K562 (cell line): ENCODE results near the gene NCAM2. TPM values are rescaled to one million over a fixed set of nuclear protein-coding genes. Genes with fewer than 3 reads are reported as not detected.

ENCODE experiments used
- ATAC-seq: fragments of 200-7000 bp; cut with Tn5 transposase; 3 replicates; pipeline ENCODE4 v1.9.1; 2020; ENCODE audit warnings: moderate library complexity
- BruUV-seq: library from RNA; stranded (reverse); fragments of 400-500 nt; replicated peaks from 2 replicates; lab custom pipeline; 2021; lab: Mats Ljungman, UMichigan
- CTCF ChIA-PET: fragments of 300-600 bp; formaldehyde crosslinking; extraction: SDS; loops from one replicate; lab custom pipeline; 2021; ENCODE audit warnings: low intra/inter-chr PET ratio; lab: Yijun Ruan, JAX
- POLR2A ChIA-PET: fragments of 300-600, 350-650 bp; sonication (Branson Sonifier 250); formaldehyde crosslinking; extraction: SDS; loops from one replicate; lab custom pipeline; 2021; ENCODE audit warnings: antibody characterized with exemption, inconsistent platforms; lab: Yijun Ruan, JAX
- DNase-seq, 4 experiments: peaks; one replicate each; pipeline versions ENCODE4 v3.0.0 to v3.0.0-alpha.2; 2011 to 2018; ENCODE audit warnings: low spot score in 3 of 4, mixed read lengths in 3 of 4; ENCODE audit errors: extremely low read depth in 1 of 4
- FAIRE-seq: peaks from 2 replicates; lab custom pipeline; 2011; peaks lifted over from hg19 to GRCh38; lab: Jason Lieb, UNC
- H2AFZ ChIP-seq: 2 replicates; pipeline ENCODE4 v1.6.0; 2011; ENCODE audit warnings: low read depth, low read length, control low read depth, inconsistent platforms
- H3K27ac ChIP-seq: fragments of 200-600 bp; 3 replicates; pipeline ENCODE4 v1.8.0; 2011; ENCODE audit warnings: low read depth, mild to moderate bottlenecking, control low read depth, inconsistent platforms, low read length, moderate library complexity, mixed read lengths; ENCODE audit errors: extremely low read depth
- H3K27me3 ChIP-seq, 2 experiments: fragments of 300-600 bp in 1 of 2; 2 replicates in 1 of 2; 3 replicates in 1 of 2; pipeline versions ENCODE4 v1.6.0 to v1.8.0; 2011; ENCODE audit warnings: inconsistent platforms in 2 of 2, low read length in 2 of 2, mild to moderate bottlenecking in 1 of 2, mixed read lengths in 1 of 2, moderate library complexity in 1 of 2; ENCODE audit not compliant: control insufficient read depth in 2 of 2, insufficient read depth in 2 of 2
- H3K36me3 ChIP-seq: fragments of 300-600 bp; 3 replicates; pipeline ENCODE4 v1.8.0; 2011; ENCODE audit warnings: mild to moderate bottlenecking, low read length, inconsistent platforms; ENCODE audit not compliant: control insufficient read depth, insufficient read depth
- H3K4me1 ChIP-seq, 2 experiments: fragments of 200-600 bp in 1 of 2; replicated peaks in 1 of 2; 2 replicates in 1 of 2; 3 replicates in 1 of 2; pipeline versions ENCODE4 v1.5.1 to v1.8.0; 2011; ENCODE audit warnings: inconsistent platforms in 2 of 2, low read length in 2 of 2, mild to moderate bottlenecking in 1 of 2, mixed read lengths in 1 of 2, moderate library complexity in 1 of 2; ENCODE audit not compliant: control insufficient read depth in 2 of 2, insufficient read depth in 2 of 2
- H3K4me2 ChIP-seq: 2 replicates; pipeline ENCODE4 v1.6.1; 2011; ENCODE audit warnings: low read length, control low read depth, inconsistent platforms, mixed read lengths; ENCODE audit not compliant: insufficient read depth
- H3K4me3 ChIP-seq: fragments of 200-600 bp; sonication (generic), shearing (Covaris generic); 2 replicates; pipeline ENCODE4 v1.5.1; 2016; ENCODE audit warnings: control low read depth, inconsistent platforms
- H3K79me2 ChIP-seq: fragments of 200-600 bp; 3 replicates; pipeline ENCODE4 v1.8.0; 2011; ENCODE audit warnings: low read length, inconsistent platforms; ENCODE audit not compliant: control insufficient read depth, insufficient read depth
- H3K9ac ChIP-seq, 2 experiments: 2 replicates each; pipeline versions ENCODE4 v1.6.0 to v1.6.1; 2011; ENCODE audit warnings: low read depth in 2 of 2, low read length in 2 of 2, control low read depth in 1 of 2, inconsistent platforms in 1 of 2, mild to moderate bottlenecking in 1 of 2, mixed read lengths in 1 of 2; ENCODE audit not compliant: insufficient read depth in 1 of 2
- H3K9me1 ChIP-seq: one replicate; pipeline ENCODE4 v1.6.0; 2011; ENCODE audit warnings: inconsistent platforms, mild to moderate bottlenecking, low read length, moderate library complexity; ENCODE audit not compliant: control insufficient read depth, insufficient read depth
- H3K9me3 ChIP-seq: replicated peaks from 2 replicates; pipeline ENCODE4 v1.5.1; 2011; ENCODE audit warnings: low read depth, low read length, inconsistent platforms; ENCODE audit not compliant: control insufficient read depth, insufficient read depth
- H4K20me1 ChIP-seq: replicated peaks from 2 replicates; pipeline ENCODE4 v1.6.1; 2011; ENCODE audit warnings: low read length, inconsistent platforms, mixed read lengths; ENCODE audit not compliant: control insufficient read depth, insufficient read depth
- ARID1B ChIP-seq: fragments of 450-650 bp; IDR thresholded peaks from 2 replicates; pipeline ENCODE4 v1.6.1; 2016; ENCODE audit warnings: antibody characterized with exemption, mild to moderate bottlenecking, inconsistent platforms
- ATF3 ChIP-seq, 2 experiments: fragments of 450-650 bp in 1 of 2; sonication (generic) in 1 of 2; formaldehyde crosslinking in 1 of 2; IDR thresholded peaks in 1 of 2; conservative IDR thresholded peaks in 1 of 2; 2 replicates each; pipeline versions ENCODE4 v1.6.1 to v1.8.1; 2016 to 2023; ENCODE audit warnings: mild to moderate bottlenecking in 2 of 2, moderate library complexity in 2 of 2, inconsistent platforms in 1 of 2, missing genetic modification reagents in 1 of 2
- ATF7 ChIP-seq: fragments of 450-650 bp; IDR thresholded peaks from 2 replicates; pipeline ENCODE4 v1.7.1; 2014; ENCODE audit warnings: mild to moderate bottlenecking, moderate library complexity
- CEBPG ChIP-seq, 3 experiments: fragments of 200-800 bp in 1 of 3; sonication (Bioruptor generic) in 1 of 3; sonication (generic) in 1 of 3; formaldehyde crosslinking in 1 of 3; IDR thresholded peaks in 2 of 3; conservative IDR thresholded peaks in 1 of 3; 2 replicates each; pipeline versions ENCODE4 v1.6.1 to v1.8.0; 2016 to 2022; ENCODE audit warnings: missing compliant biosample characterization in 2 of 3, missing genetic modification characterization in 2 of 3, mild to moderate bottlenecking in 1 of 3, missing genetic modification reagents in 1 of 3
- CREB1 ChIP-seq, 2 experiments: sonication (generic) in 1 of 2; formaldehyde crosslinking in 1 of 2; IDR thresholded peaks; 2 replicates each; pipeline versions ENCODE4 v1.6.1 to v1.8.0; 2012 to 2022; ENCODE audit warnings: inconsistent platforms in 1 of 2, mild to moderate bottlenecking in 1 of 2, missing genetic modification reagents in 1 of 2, moderate library complexity in 1 of 2
- CTCF ChIP-seq, 3 experiments: IDR thresholded peaks in 2 of 3; conservative IDR thresholded peaks in 1 of 3; 2 replicates each; pipeline ENCODE4 v1.5.1; 2011 to 2012; ENCODE audit warnings: low read length in 3 of 3, mild to moderate bottlenecking in 3 of 3, control low read depth in 2 of 3, improper control_type of control experiment in 1 of 3, inconsistent platforms in 1 of 3, low read depth in 1 of 3, mixed read lengths in 1 of 3, moderate library complexity in 1 of 3; ENCODE audit not compliant: insufficient read depth in 2 of 3
- FOSL1 ChIP-seq: fragments of 200-800 bp; sonication (Bioruptor generic); conservative IDR thresholded peaks from 2 replicates; pipeline ENCODE4 v1.6.1; 2016; ENCODE audit warnings: missing genetic modification characterization, missing compliant biosample characterization
- KLF13 ChIP-seq: fragments of 450-650 bp; IDR thresholded peaks from 2 replicates; pipeline ENCODE4 v1.6.1; 2016; ENCODE audit warnings: missing genetic modification characterization, low read depth, mild to moderate bottlenecking, missing compliant biosample characterization, moderate library complexity, borderline replicate concordance
- NCOA1 ChIP-seq: fragments of 450-650 bp; IDR thresholded peaks from 2 replicates; pipeline ENCODE4 v1.6.1; 2016; ENCODE audit warnings: low read depth
- SRF ChIP-seq, 2 experiments: fragments of 250-450, 450-650 bp in 1 of 2; sonication (Bioruptor Pico) in 1 of 2; sonication (generic) in 1 of 2; formaldehyde crosslinking; IDR thresholded peaks; 2 replicates each; pipeline versions ENCODE4 v1.5.0 to v1.5.1; 2020 to 2022; ENCODE audit warnings: mild to moderate bottlenecking in 1 of 2, missing genetic modification reagents in 1 of 2
- WGBS: fragments of 100-300 bp; shearing (Covaris generic); methylation state at CpG from one replicate; pipeline ENCODE4 v1.1.6; 2016; ENCODE audit warnings: low coverage, mixed read lengths; ENCODE audit not compliant: insufficient coverage; ENCODE audit errors: missing lambda C conversion rate; 5-methylcytosine and 5-hydroxymethylcytosine counted together
- in situ Hi-C: fragments of 300-500 bp; cut with MboI; formaldehyde crosslinking; loops from 4 replicates; pipeline ENCODE4 v1.15.0; 2018; ENCODE audit warnings: inconsistent platforms, mixed read lengths
- intact Hi-C: fragments of 100-400 bp; cut with micrococcal nuclease; formaldehyde crosslinking; loops from 2 replicates; pipeline ENCODE4 v1.14.2; 2022
- polyA plus RNA-seq, 8 experiments: library from polyadenylated mRNA; depleted of rRNA in 4 of 8; stranded (reverse) in 5 of 8; unstranded in 3 of 8; fragments of >200 nt; fragmentation: Nextera tagmentation in 2 of 8; fragmentation: Illumina TruSeq in 1 of 8; extraction: Ambion mirVana in 2 of 8; extraction: Trizol in 1 of 8; gene quantifications; 2 replicates each; pipeline versions ENCODE4 v1.2.1 to v1.2.3, GENCODE V29; 2011 to 2014; ENCODE audit warnings: inconsistent platforms in 1 of 8, missing spikeins in 1 of 8
- total RNA-seq, 7 experiments: library from RNA; depleted of rRNA in 6 of 7; stranded (reverse); fragments of >200 nt in 6 of 7; fragmentation: Illumina TruSeq in 2 of 7; extraction: Trizol in 2 of 7; gene quantifications; 2 replicates each; pipeline versions ENCODE4 v1.2.1 to v1.2.3, GENCODE V29; 2011 to 2021; ENCODE audit warnings: low replicate concordance in 1 of 7
- TF ChIP-seq, protein P1 (sequence below): fragments of 450-650 bp; IDR thresholded peaks from 2 replicates; pipeline ENCODE4 v1.6.1; 2017; ENCODE audit warnings: antibody characterized with exemption, mild to moderate bottlenecking

NCAM2 gene
- total and polyA plus RNA-seq, 9 of the 15 experiments (the other 6 are each of a cell fraction or from before 2014, with no cell fraction given): 14.0 to 58.2 (median 27.8) TPM

- FAIRE-seq: no peak
- in situ Hi-C loops (no loop called here), intact Hi-C loops (no loop called here)
- H3K27me3 ChIP-seq: no peaks in the 10 kb centered on the region
- H3K36me3 ChIP-seq: no peaks in the 10 kb centered on the region
- WGBS: 34% methylated on average over 3 of the region's 3 CpGs
- BruUV-seq: no TSS peak
- no peak overlapping the region for H2AFZ ChIP-seq
- H3K9me3 ChIP-seq: no peaks in the 10 kb centered on the region
- peaks cover 100% of the 10 kb centered on the region for H3K79me2 ChIP-seq
- H3K4me1 ChIP-seq: peaks cover 17 to 26% of the 10 kb centered on the region in 2 experiments; a peak in 4 of 5 replicates
- H3K4me2 ChIP-seq: no peak overlapping the region
- H3K27ac ChIP-seq: peak overlapping the region; percentile 68; the same call in 2 of the 3 replicates
- peak; percentile 64 for ATAC-seq
- H3K4me3 ChIP-seq: no peak overlapping the region
- ChIA-PET POLR2A (interaction anchor here (0.6 to 1.9 kb wide), 3 partner anchors 12 to 17 kb away, joined by 3 to 4 read pairs (median 3); no protein-coding TSS in a partner anchor), CTCF (no interaction called here)
- H3K9ac ChIP-seq: 0 out of 4 replicates have a peak overlapping the region, but pooled peaks of 1 of the 2 experiments have one; percentile 3
- H3K9me1 ChIP-seq: no peaks in the 10 kb centered on the region
- H4K20me1 ChIP-seq: 0 out of 2 replicates have a peak, but pooled peaks cover 4% of the 10 kb centered on the region
- DNase-seq: peak in 1 of 4 experiments; percentile 56
- TF ChIP-seq, protein P1, sequence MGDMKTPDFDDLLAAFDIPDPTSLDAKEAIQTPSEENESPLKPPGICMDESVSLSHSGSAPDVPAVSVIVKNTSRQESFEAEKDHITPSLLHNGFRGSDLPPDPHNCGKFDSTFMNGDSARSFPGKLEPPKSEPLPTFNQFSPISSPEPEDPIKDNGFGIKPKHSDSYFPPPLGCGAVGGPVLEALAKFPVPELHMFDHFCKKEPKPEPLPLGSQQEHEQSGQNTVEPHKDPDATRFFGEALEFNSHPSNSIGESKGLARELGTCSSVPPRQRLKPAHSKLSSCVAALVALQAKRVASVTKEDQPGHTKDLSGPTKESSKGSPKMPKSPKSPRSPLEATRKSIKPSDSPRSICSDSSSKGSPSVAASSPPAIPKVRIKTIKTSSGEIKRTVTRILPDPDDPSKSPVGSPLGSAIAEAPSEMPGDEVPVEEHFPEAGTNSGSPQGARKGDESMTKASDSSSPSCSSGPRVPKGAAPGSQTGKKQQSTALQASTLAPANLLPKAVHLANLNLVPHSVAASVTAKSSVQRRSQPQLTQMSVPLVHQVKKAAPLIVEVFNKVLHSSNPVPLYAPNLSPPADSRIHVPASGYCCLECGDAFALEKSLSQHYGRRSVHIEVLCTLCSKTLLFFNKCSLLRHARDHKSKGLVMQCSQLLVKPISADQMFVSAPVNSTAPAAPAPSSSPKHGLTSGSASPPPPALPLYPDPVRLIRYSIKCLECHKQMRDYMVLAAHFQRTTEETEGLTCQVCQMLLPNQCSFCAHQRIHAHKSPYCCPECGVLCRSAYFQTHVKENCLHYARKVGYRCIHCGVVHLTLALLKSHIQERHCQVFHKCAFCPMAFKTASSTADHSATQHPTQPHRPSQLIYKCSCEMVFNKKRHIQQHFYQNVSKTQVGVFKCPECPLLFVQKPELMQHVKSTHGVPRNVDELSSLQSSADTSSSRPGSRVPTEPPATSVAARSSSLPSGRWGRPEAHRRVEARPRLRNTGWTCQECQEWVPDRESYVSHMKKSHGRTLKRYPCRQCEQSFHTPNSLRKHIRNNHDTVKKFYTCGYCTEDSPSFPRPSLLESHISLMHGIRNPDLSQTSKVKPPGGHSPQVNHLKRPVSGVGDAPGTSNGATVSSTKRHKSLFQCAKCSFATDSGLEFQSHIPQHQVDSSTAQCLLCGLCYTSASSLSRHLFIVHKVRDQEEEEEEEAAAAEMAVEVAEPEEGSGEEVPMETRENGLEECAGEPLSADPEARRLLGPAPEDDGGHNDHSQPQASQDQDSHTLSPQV: peak; percentile 21; the same call in 1 of the 2 replicates
- TF ChIP-seq SRF (CRISPR knock-in tag; IDR thresholded peaks at IDR 0.05) (peak in 1 of 2 experiments; percentile 87; a peak in 2 of 4 replicates), FOSL1 (tag) (peak; percentile 52), CTCF (IDR thresholded peaks at IDR 0.05 in 2 of 3, conservative IDR thresholded peaks at IDR 0.05 in 1 of 3; ENCODE audit: insufficient read depth in 2 of 3, low read depth in 1 of 3, low read length in 3 of 3) (no peak), CREB1 (IDR thresholded peaks at IDR 0.05) (peak; percentile 53; the same call in 1 of the 2 replicates), CREB1 (CRISPR knock-in tag; IDR thresholded peaks at IDR 0.05) (no peak), NCOA1 (0 out of 2 replicates have a peak, but pooled peaks have one; percentile 16), ARID1B (0 out of 2 replicates have a peak, but pooled peaks have one; percentile 9), ATF7 (peak; percentile 73; the same call in 1 of the 2 replicates), CEBPG (CRISPR knock-in tag; IDR thresholded peaks at IDR 0.05) (no peak), CEBPG (tag; conservative IDR thresholded peaks at IDR 0.05 in 1 of 2, IDR thresholded peaks at IDR 0.05 in 1 of 2) (peak in 1 of 2 experiments; percentile 53; a peak in 1 of 4 replicates), ATF3 (IDR thresholded peaks at IDR 0.05) (peak; percentile 88), ATF3 (CRISPR knock-in tag; conservative IDR thresholded peaks at IDR 0.05) (no peak), KLF13 (tag) (no peak)
These were observed 161.2 kb downstream of the NCAM2 start for GRCh38 chr21:21159253-21159899.
